Stimulated activated CD4-positive, alpha-beta T cell treated with anti-CD3 and anti-CD28 coated beads, Interleukin-4, amount 100 ng/mL, for 24 hours (primary cell): ENCODE results near the gene MNT.

Experiments
- DNase-seq: peaks from one replicate; pipeline ENCODE4 v3.0.0-alpha.2; 2020

The MNT gene

GRCh38 chr17:2414446-2415064 lies 13.7 kb upstream of the MNT start:
- no peak for DNase-seq

DNA sequence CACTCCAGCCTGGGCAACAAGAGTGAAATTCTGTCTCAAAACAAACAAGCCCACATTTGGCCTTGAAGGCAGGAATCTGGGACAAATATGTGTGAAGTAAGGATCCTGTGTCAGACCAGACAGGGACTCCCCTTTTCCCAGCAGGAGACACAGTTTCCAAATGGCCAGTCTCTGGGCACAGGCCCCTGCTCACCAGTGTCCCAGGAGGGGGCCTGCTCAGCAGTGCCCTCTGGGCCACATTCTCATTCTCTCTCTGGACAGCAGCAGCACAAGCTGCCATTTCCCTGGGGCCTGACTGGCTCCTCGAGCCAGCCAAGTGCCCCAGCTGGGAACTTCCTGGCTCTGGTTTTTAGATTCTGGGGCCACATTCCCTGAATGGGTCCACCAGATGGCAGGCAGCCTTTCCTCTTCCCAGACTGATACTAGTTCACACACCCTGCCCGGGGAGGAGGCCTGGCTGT lies 11.7 kb upstream of the MNT start:
- no peak for DNase-seq

DNA sequence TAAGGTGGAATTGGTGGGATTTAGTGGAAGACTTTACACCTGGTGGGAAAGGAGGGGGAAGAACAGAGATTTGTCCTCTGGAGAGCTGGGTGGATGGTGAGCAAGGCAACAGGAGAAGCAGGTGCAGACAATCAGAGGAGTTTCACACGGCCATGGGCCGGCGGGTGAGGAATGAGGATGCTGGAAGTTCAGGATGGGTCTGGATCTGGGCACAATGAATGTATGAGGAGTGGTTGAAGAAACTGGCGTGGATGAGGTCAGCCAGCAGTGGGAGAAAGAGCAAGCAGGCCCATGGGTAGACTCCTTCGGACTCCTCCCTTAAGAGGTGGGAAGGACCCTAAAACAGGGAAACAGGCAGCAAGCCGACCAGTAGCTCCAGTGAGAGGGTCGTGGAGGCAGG lies 10.1 kb upstream of the MNT start:
- DNase-seq, result no peak

DNA sequence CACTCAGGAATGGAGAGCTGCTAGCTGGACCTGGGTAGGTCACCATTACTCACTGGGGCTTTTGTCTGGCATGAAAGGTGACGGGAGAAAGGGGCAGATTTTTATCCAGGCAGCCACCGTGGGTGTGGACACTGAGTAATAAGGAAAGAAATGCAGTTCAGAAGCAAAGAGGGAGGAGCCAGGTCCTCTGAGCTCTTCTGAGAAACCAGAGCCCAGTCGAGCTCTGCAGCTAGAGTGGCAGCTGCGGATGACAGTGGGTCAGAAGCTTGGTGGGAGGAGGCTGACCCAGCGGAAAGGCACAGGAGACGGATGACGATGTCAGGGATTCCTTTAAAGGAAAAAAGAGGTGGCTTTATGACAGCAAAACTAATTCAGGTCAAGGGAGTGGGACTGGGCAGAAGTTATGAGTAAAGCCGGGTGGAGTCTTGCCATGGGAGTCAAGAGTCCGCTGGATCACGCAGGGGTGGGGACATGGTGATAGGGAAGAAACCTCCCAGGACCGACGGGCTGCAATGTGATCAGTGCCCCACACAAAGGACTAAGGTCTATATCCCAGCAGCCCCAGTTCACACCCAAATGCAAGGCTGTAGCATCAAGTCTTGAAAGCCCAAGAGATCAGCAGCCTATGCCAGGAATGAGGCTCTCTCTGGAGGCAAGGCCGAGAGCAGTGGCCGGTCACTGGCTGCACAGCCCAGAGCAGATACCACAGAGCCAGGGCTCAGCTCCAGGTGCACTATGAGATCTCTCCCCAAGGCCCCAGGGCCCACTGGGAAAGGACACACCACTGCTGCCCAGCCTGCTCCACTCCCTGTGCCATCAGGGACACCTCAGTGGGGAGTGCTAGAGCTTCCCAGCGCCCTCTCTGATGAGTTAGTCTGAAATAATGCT lies 6.3 kb upstream of the MNT start:
- no peak for DNase-seq

DNA sequence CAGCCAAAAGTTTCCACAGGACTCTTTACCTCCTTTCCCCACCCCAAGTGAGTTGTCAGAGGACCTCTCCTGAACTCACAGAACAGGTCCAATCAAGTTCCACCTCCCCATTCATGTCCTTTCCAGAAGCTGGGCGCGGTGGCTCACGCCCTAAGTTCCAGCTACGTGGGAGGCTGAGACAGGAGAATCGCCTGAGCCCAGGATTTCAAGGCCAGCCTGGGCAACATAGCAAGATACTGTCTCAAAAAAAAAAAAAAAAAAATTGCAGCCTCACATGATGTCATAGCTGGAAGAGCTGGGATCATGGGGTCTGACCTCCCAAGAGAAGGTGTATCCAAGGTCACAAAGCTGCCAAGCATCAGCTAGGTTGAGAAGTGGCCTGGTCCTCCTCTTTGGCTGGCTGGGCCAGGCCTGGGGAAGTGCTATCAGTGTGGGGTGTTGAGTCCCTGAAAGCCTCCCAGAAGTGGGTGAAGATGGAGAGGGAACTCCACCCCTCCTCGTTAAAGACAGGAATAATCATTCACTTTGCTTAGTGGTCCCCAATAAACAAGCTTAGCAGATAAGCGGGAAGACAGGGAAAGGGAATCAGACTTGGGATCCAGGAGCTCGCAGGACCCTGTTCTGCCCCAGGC lies 5.5 kb upstream of the MNT start:
- no peak for DNase-seq

GRCh38 chr17:2405247-2405926 lies 4.5 kb upstream of the MNT start:
- DNase-seq, result no peak

DNA sequence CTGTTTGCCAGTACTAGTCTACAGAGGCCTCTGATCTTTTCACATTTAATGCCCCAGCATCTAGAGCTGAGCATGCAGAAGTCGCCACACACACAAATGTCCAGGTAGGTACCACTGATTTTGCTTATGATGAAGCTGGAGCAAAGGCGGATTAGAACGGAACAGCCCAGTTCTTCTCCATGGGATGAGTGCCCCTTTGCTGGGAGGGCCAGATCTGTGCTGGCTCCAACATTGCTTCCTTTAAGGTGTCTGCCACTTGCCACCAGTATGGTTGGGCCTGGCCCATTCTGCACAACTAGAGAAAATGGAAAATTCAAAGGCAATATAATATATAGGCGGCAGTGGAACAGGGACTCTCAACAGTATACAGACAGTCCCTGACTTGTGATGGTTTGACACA lies 2.2 kb upstream of the MNT start:
- DNase-seq, result no peak

DNA sequence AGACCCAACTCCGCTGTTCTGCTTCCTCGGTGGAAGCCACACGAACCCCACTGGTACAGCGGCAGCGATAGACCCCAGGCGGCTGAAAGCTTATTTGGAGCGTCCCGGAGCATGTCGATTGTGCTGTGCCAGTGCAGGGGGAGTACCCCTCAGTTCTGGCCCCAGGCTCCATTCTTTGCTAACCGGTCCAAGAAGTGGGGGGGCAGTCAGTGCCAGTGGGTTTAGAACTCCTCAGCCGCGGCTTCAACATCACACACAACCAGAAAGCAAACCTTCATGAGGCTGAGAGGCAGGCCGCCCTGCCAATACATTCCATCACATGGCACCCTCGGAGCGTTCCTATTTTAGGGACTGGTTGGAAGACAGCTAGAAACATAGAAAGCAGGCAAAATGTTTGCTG lies 1.7 kb upstream of the MNT start:
- DNase-seq, result no peak

DNA sequence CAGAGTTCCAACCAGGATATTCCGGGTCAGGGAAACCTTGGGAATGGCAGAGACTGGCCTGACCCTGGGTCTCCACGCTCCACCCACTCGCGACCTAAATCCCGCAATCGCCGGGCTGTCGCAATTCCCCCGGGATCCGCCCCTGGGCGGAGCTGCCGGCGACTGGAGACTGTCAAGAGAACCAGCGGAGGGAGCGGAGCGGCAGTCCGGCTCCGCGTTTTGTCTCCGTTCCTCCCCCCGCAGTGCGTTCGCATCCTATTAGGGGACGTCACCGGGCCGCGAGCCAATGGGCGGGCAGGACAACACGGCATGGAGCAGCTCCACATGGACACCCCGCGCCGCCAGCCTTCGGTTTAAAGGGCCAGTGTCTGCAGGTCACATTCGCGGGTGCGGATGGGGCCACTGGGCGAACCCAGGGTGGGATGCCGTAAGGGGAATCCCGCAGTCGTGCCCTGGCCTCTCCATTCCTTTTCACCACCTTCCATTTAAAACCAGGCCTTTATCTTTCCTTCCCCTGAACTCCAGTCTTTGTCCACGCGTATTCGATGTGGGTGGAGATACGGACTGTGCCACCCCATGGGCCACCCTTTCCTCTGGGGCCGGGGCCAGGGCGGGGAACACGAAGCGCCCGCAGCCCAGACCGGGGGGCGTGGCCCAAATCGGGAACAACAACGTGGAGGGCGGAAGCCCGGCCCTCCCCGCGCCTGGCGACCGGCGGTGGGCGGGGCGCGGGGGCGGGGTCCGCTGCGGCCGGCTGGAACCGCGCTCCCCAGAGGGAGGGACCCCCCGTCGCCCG lies 764 bp upstream of the MNT start:
- DNase-seq, result peak; percentile 99

DNA sequence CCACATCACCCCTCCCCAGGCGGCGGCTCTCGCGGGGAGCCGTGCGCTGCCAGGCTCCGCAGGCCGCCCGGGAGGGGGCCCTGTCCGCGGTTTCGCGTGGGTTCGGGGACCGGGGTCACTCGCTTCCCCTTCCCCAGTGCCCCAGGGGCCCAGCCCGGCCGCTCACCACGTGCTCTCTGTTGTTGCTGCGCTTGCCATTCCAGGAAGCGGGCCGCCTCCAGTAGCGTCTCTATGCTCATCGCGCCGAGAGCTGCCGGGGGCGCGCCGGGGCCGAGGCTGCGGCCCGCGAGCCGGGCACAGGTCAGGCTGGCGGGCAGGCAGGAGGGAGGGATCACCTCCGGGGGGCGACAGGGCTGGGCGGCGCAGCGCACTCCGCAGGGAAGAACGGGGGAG lies 390 bp downstream of the MNT start:
- DNase-seq, result peak; percentile 63

GRCh38 chr17:2399572-2400473 lies 1.0 kb downstream of the MNT start:
- DNase-seq, result peak; percentile 91

- peak; percentile 58 for DNase-seq
These were observed 1.9 kb downstream of the MNT start for GRCh38 chr17:2398655-2399571.

DNA sequence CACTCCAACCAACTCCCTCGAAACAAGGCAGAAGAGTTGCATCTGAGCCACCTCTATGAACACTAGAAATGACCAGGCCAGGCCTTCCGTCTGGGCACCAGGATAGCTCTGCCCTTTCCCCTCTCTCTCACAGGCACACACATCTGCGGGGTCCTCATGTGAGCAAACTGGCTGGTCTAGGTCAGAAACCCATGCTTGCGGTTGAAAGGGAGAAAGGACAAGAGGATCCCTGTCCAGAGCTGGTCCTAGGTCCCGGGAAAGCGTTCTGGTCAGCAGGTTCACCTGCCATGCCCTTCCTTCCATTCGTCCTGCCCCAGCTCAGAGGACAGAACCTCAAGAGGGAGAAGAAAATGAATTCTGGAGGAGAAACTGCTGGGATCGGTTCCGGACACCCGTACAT lies 2.7 kb downstream of the MNT start:
- no peak for DNase-seq

DNA sequence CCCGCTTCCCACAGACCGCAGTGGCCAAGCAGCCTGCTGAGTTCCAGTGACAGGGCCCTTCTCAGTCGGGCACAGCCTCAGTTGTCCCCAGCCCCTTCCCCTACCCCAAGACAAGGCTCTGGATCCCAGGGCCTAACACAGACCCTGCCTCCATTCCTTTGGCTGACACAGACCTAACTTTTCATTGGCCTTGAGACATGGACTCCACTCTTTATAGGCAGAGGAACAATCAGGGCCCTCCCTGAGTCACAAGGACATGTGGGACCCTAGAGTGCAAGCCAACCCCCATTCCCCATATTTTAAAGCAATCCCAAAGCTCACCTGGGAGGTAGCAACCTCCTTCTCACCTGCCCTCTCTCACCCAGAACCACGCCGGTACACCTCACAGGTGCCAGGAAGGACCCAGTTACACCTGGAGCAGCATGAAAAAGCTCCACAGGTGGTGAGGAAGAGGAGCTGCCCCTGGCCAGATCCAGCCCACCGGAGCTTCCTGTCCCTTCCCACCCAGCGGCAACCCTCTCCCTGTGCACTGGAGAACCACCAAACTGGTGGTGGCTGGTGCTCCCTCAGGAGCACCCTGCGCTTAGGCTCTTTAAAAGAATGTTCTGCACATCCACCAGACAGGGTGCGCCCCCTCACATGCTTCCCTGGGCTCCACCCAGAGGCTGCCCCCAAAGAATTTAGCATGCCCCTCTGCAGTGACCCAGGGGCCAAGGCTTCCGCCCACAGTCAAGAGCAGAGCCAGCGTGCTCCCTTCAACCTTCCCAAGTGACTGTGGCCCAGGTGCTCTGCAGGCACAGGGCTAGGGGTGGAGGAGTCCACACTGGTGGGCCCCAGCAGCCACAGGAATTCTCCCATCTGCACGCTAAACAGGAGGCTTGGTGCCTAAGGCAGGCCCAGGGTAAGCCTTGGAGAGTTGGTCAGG lies 3.4 kb downstream of the MNT start:
- DNase-seq, result no peak

GRCh38 chr17:2396568-2397246 lies 4.2 kb downstream of the MNT start:
- peak; percentile 47 for DNase-seq

DNA sequence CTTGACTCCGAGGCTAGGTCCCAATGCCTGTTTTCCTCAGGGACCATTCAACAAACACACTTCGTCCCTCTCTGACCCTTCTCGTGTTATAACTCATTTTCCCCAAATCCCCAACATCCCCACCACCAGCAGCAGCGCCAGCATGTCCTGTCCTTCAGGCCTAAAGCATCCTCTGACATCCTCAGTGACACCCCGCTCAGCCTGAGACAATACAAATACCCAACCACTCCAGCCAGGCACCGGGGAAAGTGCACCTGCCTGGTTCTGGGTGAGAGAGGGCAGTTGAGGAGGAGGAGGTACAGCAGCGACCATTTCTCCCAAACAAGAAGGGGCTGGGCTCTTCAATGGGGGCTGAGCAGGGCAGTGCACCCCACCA lies 4.7 kb downstream of the MNT start:
- no peak for DNase-seq

- DNase-seq, result no peak
These were observed 5.3 kb downstream of the MNT start for GRCh38 chr17:2395258-2396181.
